NCI-H1105 (cell line): Measurements from ENCODE around the gene ALKBH5.
A peak's percentile ranks its signal among the peaks of the same experiment; 100 is the strongest.
"Not testable (repeated sequence)": the region's sequence is repeated elsewhere in the genome, so short reads cannot be mapped to it uniquely, and the experiment has no call there.

Experiments
- DNase-seq: peaks from one replicate; lab custom pipeline; 2025; lab: John Stamatoyannopoulos, UW

The ALKBH5 gene

DNA sequence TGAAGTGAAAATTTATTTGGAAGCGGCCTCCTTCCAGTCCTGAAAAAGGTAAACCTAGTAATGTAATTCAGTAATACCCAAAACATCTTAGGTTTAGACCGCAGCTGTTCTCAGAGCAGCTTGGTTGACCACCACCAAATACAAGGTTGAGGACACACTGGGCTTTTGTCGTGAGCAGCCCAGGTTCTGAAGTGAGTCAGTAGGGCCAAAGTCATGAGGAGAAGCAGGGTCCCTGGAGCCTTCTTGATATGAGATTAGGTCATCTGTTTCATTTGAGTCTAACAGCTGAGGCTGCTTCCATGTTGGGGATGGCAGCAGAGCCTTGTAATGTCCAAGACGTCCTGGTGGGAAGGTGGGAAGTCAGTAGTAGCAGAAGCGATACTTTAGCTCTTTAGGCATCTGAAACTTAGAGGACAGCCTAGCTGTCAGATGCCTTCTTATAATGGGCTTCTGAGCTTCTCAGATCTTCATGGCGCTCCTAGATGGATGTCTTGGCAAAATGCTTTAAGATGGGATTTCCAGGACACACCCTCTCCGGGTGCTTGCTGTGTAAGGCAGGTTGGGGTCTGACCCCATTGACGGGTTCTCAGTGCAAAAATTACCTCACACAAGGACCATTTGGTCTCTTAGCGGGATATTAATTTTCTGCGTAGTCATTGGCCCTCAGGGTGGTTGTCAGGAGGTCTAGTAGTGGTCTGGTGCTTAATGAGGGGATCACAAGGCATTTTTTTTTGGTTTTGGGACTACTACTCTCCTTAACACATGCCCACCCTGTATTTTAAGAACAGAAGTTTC, 2.4 kb downstream of the ALKBH5 start:
- DNase-seq, result no peak

DNA sequence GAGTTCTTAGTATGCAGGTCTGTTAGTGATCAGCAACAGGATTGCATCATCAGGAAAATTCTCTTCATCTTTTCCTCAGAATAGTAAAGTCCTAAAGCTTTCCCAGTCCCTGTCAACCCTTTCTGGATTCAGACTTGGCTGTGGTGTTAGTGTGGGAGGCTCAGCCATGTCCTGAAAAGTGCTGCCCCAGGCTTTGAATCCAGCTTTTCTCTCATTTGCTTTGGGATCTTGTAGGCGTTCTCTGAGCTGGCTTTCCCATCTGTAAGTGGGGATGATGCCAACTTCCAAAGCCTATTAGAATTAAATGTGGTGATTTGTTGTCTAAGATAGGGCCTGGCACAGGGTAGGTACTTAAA, 3.0 kb downstream of the ALKBH5 start:
- no peak for DNase-seq

DNA sequence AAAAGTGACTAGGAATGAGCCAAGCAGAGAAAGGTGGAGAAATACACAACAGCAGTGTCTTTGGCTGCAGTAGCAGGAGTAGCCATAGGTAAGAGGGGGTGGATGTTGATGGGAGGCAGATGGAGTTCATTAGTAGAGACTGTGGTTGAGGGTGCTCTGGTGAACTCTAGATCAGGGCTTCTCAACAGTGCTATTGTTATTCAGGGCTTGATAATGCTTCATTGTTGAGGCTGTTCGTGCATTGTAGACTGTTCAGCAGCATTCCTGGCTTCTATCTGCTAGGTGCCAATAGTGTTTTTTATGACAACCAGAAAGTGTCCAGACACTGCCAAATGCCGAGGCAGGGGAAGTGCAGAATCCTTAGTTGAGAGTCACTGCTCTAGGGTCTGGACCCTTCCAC, 3.6 kb downstream of the ALKBH5 start:
- no peak for DNase-seq

DNA sequence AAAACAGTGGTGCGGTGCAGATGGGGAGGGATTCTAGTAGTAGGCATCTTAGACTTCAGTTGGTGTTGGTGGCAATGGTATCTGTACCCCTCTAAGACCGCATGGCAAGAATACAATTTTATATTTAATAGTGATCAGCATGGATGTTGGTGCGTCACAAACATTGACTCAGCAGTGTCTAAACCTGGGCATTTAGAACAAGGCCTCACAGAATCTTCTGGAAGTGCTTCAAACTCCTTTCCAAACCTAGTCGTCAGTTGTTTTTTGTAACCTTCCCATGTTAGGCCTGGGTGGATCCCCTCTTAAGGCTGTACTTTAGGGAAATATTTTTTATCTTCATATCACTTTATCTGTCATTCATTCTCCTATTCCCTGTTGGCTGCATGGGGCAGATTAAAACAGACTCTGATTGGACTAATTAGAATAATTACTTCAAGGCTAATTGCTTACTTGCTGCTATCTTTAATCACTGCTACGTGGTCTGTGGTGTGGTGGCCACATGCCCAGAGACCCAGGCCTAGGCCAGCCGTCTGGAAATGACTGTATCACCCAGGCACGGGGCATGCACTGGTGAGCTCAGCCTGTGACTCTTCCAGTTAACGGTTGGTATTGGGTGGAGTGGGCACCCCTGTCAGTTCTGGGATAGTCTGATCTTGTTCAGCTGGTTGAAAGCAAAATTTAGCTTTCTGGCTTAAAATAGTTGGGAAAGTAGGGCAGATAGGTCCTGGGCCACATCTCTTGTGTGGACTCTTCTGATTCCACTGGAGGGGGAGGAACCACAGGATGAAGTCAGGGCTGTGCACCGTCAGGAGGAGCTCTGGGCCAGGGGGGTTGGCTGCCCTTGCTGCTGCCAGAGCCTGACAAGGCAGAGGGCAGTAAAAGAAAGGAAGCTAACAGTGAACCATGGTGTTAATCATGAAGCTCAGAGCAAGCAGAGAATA, 4.5 kb downstream of the ALKBH5 start:
- DNase-seq, result no peak

DNA sequence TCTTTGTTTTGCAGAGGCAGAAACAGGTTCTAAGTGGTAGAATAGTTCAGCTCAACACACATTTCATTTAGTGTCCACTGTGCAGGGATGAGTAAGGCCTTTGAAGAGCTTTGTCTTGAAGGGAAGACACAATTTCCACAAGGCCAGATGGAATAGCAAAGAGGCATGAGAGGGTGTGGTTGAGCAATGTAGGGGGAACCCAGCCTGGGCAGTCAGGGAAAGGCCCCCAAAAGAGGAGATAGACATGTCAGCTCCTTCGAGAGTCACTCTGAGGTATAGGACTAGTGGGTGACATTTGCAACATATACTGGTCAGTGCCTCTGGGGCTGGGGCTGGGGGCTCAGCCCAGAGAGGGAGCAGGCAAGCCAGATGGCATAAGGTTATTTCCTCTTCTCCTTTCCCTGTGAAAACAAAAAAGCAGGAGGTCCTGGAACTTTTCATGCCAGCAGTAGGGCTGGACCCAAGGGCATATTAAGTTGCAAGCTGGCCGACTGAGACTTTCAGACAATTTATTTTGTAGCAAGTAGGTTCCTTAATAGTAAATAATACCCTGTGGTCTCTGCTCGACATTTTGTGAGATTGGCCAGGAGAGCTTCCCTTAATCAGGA, 7.1 kb downstream of the ALKBH5 start:
- DNase-seq, result no peak

DNA sequence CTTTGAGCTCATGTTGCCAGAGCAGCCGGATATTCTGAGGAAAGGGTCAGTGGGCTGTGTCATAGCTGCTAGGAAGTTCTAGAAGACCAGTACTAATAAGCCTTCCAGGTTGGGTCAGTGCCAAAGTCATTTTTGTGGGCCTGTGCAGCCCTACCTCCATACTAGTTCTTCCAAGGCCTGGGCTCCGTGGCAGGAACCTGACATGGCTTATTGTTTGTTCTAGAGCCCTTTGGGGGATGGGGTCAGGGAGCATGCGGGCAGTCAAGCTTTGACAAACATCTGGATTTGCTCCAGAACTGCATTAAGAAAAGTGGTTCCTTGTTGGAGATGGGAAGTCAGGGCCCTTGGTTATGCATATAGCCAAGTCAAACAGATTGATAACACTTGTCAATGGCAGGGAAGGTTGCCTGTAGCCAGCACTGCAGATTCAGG, 7.6 kb downstream of the ALKBH5 start:
- DNase-seq, result no peak

DNA sequence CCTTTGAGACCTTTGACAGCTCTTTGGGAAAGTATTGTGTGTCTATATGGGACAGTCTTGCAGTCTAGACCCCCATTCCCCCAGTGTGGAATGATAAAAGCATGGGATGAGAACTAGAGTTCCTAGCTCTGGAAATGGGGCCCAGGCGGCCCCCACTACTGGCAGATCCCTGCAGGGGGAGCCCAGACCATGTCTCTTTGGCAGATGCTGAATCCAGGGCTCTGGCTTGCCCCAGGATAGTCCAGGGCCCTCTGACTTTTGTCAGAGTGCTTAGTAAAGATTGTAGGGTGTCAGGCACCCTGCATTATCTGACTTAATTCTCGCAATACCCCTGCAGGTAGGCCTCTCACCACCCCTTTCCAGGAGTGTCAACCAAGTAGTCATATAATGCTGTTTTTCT, 8.3 kb downstream of the ALKBH5 start:
- no peak for DNase-seq

DNA sequence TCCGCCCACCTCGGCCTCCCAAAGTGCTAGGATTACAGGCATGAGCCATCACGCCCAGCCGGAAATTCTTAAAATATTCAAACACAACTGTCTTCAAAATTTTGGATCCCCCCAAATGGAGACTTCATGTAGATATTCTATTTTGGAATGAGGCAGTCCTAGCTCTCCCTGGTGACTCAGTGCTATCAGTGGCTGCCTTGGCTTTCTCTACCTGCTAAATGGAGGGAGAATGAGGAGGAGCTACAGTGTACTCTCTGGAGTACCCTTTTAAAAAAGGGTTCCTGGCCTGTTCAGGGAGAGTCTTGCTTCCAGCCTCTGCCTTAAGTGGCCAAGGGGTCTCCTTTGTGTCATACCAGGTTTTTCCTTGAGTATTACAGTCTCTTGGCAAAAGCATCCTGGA, 10.8 kb downstream of the ALKBH5 start:
- DNase-seq, result no peak

DNA sequence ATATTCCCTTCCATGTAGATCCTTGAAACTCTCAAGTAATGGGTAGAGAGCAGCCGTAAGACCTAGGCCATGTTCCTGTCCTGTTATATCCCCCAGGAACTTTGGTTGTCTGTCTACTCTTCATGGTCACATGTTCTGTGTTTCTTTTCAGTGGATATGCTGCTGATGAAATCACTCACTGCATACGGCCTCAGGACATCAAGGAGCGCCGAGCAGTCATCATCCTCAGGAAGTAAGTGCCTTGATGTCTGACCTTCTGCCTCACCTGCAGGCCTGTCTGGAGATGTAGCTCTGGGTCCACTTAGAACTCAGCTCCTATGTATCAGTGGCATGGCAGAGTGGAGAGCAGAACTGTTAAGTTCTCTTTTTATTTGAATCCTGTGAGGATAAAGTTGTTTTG, 11.2 kb downstream of the ALKBH5 start:
- DNase-seq, result no peak

DNA sequence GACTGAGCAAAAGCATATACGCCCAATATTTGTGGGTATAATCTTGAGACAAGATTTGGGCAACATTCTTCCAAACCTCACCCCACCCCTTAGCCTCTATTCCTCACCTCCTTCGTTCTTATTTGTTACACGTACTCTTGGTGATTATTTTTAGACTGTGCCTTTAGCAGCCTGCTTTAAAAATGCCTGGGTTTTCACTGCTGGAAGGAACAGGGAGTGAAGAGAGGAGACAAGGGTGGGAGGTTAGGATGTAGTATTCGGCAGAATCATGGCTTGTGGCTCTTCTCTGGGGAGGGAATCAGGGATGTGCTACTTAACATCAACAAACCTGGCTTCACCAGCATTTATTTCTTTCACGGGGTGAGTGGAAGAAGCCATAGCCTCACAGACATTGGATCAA, 11.6 kb downstream of the ALKBH5 start:
- no peak for DNase-seq

DNA sequence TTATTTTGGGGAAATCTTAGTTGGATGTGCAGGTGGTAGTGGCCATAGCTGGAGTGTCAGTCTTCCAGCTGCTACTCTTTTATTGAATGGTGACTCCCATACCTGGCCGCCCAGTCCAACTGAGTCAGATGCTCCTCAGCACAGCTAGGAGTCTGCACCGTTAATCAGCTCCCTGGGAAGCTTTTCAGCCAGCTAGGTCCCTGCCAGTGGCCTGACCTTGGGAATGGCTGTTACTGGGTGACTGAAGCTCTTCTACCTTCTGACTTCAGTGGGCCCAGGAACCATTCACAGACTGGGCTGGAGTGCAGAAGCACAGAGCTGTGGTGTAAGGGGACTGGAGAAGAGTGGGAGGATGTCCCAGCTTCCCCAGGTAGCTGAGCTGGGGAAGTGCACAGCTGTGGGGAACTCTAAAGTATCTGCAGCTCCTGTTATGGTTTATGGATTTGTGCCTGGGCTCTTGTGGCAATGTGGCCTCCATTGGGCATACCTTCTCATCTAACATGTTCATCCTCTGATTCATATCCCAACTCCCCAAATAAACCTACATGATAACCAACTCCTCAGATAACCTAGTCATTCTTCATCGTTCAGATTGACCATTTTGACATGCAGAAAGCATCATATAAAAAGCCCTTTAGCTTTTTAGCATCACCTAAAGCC, 14.0 kb downstream of the ALKBH5 start:
- no peak for DNase-seq

DNA sequence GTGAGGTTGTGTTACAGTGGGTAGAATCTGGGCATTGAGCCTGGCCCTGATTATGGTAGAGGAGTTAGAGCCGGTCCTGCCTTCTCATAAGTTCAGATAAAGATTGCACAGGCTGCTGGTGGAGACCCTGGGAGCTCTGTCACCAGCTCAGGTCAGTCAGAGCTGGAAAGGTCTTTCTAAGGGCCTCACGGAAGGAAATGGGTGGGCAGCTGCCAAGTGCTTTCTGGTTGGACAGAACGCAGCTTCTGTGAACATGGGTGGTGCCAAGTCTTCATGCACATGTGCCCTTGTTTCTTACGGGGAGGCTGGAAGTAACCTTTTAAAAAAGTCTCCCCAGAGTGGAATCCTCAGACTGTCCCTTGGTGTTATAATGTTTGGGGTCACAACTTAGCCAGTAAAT, 14.9 kb downstream of the ALKBH5 start:
- no peak for DNase-seq

DNA sequence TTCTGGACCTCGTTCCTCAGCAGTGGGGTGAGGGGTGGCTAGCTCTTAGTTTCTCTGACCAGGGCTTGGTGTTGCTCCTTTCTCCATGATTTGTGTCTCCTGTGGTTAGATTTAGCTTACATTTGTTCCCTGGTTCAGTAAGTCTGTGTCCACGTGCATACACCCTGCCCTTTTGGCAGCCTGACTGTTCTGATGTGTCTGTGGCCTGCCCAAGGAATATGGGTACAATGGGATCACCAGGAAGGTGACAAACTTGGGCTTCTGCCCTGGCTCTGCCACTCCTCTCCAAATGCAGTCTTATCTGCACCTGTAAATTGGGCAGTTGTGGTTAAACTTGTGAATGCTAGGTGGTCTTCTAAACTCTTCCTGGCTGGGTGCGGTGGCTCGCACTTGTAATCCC, 17.5 kb downstream of the ALKBH5 start:
- no peak for DNase-seq

DNA sequence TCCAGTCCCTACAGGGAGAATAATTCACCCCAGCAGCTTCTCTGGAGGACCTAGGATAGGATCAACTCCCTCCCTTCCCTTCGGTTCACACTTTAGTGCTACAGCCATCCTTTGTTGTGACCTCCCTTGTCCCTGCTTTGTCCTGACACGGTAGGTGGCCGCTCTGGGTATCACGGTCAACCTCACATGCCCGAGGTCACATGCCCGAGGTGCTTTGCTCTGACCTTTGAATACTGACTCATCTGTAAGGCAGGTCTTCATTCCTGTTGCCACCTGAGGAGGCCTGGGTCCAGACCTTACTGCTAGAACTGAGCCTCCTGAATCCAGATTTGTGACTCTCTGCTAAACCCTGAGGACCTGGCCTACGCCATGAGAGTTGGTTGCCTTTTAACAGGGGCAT, 19.7 kb downstream of the ALKBH5 start:
- DNase-seq, result no peak

DNA sequence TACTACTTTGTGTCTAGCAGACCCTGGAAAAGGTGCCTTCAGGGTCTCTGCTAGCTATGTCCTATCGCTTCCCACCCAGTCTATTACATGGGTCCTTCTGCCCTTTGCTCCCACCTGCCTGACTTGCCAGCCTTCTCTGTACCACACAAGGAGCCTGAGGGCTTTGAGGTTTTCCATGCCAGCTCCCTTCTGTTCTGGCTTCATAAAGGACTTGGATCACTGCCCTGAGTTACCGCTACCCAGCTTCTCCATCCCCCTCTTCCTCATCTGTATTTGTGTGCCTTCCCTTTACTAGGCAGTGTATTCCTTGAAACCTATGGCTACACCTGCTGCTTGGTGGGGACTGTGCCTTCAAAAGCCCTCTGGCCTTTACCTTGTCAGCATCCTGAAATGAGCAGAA, 22.2 kb downstream of the ALKBH5 start:
- DNase-seq, result no peak

DNA sequence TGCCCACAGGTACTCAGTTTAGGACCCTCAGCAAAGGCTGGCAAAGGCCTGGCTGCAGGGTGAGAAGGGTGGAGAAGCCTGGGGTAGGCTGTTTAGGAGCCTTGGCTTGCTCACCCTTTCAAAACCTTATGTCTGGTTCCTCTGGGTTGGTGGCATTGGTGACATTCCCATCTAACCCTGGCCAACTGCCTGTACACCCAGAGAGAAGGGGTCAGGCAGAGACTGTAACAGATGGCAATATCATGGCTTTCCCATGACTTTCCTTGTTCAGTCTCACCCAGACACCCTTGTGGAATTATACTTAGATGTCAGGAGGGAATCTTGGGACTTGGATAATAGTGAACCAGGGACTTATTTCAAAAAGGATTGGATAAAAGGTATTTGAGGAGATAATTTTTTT, 23.3 kb downstream of the ALKBH5 start:
- DNase-seq, result no peak

DNA sequence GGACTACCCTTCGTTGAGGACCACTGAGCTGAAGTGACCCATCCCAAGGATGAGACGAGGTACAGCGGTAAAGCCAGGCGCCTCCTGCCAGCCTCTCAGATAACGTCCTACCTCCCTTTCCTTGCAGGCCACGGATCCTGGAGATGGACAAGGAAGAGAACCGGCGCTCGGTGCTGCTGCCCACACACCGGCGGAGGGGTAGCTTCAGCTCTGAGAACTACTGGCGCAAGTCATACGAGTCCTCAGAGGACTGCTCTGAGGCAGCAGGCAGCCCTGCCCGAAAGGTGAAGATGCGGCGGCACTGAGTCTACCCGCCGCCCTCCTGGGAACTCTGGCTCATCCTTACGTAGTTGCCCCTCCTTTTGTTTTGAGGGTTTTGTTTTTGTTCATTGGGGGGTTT, 24.5 kb downstream of the ALKBH5 start:
- no peak for DNase-seq

DNA sequence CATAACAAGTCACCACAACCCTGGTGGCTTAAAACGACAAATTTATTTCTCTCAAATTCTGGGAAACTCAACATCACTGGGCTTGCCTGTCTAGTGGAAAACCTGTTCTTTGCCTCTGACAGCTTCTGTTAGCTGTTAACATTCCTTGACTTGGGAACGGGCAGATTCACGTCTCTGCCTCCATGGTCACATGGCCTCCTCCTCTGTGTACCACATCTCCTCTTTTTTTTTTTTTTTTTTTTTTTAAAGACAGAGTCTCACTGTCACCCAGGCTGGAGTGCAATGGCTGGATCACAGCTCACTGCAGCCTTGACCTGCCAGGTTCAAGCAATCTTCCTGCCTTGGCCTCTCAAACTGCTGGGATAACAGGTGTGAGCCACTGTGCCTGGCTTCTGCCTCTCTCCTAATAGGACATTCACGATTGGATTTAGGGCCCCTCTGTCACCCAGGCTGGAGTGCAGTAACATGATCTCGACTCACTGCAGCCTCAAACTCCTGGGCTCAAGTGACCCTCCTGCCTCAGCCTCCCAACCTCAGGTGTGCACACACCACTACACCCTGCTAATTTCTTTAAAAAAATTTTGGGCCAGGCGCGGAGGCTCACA, 30.1 kb downstream of the ALKBH5 start:
- DNase-seq, result no peak

DNA sequence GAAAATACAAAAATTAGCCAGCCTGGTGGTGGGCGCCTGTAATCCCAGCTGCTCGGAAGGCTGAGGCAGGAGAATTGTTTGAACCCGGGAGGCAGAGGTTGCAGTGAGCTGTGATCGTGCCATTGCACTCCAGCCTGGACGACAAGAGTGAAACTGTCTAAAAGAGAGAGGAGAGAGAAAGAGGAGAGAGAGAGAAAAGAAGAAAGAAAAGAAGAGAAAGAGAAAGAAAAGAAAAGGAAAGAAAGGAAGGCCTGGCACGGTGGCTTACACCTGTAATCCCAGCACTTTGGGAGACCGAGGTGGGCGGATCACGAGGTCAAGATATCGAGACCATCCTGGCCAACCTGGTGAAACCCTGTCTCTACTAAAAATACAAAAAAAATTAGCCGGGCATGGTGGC, 33.3 kb downstream of the ALKBH5 start:
- DNase-seq, result not testable (repeated sequence)

DNA sequence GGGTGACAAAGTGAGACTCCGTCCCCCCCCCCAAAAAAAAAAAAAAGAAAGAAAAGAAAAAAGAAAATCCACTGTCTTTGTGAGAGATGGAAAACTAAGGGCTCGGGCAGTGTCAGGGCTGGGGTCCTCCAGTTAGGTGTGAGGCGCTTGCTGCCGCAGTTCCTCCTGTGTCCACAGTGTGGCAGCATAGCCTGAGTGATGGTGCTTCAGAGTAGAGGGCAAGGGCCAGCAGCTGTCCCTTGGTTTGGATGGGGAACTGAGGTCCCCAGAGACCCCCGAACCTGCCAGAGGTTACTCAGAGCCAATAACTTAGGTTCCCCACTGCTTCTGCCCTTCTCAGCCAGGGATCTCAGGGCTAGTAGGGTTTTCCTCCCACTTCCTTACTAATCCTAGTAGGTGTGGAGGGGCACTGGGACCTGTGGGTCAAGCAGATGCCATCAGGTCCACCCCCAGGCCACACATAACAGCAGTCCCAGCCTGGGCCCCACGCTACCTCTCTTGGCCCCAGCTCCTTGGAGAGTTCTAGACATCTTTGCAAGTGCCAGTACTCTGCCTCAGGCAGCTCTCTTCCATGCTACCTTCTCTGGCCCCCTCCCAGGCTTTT, 33.9 kb downstream of the ALKBH5 start:
- peak; percentile 55 for DNase-seq

DNA sequence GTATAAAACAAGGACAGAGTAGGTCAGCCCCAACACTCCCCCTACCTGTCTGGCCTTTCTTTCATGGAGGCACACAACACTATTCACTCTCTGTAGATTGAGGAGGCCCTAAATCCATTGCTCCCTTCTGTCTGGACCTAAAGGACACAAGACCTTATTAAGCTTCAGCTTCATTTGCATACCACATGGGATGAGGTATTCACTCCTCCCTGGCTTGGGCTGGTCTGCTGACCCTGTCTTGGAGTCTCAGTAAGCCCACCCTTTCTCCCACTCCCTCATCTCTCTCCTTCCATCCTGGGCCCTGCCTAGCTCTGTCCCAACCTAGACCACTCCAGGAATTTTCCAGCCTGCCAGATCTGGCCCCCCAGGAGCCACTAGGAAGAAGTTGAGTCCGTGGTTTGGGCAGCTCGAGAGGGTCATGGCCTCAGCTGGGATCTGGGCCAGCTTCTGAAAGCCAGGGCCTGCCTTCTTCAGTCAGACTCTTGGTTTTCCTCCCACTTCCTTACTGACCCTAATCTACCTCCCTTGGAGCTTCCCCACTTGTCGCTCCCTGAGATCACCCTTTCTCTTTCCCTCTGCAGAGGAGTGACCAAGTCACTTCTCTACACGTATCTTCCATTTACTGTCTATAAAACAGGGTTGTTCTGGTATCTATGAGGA, 35.3 kb downstream of the ALKBH5 start:
- DNase-seq, result no peak
